HPDE6-E6E7 (cell line): ENCODE measurements around the gene PCDHGB2.
"Not testable (repeated sequence)": the region's sequence is repeated elsewhere in the genome, so short reads cannot be mapped to it uniquely, and the experiment has no call there.

Experiments
- DNase-seq: peaks from one replicate; pipeline ENCODE4 v3.0.0; 2011; ENCODE audit warnings: missing footprints; ENCODE audit errors: extremely low spot score

The PCDHGB2 gene

DNA sequence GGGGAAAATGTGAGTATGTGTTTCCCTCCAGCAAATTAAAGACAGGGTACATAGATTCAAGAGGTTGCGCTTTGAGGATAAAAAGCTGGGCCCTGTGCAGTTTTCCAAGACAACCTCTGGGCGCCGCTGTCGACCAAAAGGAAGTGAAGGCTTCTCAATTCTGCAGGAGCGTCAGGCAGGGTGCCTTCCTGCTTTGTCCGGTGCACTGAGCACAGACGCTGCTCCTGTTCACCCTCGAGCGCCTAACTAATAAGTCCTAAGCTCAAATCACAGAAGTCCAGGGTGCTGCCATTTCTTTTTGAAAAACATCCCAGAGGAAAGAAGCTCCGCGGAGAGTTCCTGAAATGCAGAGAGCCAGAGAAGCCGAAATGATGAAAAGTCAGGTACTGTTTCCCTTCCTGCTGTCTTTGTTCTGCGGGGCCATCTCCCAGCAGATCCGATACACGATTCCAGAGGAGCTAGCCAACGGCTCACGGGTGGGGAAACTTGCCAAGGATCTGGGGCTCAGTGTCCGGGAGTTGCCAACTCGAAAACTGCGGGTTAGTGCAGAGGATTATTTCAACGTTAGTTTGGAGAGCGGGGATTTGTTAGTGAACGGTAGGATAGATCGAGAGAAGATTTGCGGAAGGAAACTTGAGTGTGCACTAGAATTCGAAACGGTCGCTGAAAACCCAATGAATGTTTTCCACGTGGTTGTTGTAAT lies 9.7 kb upstream of the PCDHGB2 start, which contains the start of gene PCDHGB1:
PCDHGB1 (plus strand) TSS at position 183 of the 703 bp plus-strand sequence; CDS start at position 345, 162 bp downstream.
- DNase-seq = no peak

DNA sequence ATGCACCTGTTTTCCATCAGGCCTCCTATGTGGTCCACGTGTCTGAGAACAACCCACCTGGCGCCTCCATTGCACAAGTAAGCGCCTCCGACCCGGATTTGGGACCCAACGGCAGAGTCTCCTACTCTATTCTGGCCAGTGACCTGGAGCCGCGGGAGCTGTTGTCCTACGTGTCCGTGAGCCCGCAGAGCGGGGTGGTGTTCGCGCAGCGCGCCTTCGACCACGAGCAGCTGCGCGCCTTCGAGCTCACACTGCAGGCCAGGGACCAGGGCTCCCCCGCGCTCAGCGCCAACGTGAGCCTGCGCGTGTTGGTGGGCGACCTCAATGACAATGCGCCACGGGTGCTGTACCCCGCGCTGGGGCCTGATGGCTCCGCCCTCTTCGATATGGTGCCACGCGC lies 8.2 kb upstream of the PCDHGB2 start:
- DNase-seq = no peak

DNA sequence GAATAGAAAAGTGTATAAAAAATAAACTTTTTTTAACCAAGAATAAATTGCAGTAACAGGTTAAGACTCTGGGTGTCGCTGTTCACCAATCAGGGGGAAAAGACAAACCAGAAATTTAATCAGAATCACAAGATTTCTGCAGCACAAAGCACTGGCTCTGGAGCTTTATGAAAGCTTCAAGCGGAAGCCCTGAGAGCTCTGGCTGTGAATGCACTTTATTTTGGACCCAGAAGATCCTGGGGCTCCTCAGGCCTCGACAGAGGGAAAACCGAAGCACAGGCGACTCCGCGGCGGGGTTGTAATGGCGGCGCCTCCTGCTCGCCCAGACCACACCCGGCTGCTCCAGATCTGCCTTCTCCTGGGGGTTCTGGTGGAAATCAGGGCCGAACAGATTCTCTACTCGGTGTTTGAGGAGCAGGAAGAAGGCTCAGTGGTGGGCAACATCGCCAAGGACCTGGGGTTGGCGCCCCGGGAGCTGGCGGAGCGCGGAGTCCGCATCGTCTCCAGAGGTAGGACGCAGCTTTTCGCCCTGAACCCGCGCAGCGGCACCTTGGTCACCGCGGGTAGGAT lies 4.8 kb upstream of the PCDHGB2 start, which contains the start of gene PCDHGA4:
PCDHGA4 (plus strand) TSS at position 122 of the 570 bp plus-strand sequence; CDS start at position 209, 87 bp downstream.
- no peak for DNase-seq

DNA sequence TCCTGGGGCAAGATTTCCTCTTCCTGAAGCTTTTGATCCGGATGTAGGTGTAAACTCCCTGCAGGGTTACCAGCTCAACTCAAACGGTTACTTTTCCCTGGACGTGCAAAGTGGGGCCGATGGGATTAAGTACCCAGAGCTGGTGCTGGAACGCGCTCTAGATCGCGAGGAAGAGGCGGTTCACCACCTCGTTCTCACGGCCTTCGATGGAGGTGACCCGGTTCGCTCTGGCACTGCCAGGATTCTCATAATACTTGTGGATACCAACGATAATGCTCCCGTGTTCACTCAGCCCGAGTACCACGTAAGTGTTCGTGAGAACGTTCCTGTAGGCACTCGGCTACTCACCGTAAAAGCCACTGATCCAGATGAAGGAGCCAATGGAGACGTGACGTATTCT lies 4.2 kb upstream of the PCDHGB2 start:
- no peak for DNase-seq

DNA sequence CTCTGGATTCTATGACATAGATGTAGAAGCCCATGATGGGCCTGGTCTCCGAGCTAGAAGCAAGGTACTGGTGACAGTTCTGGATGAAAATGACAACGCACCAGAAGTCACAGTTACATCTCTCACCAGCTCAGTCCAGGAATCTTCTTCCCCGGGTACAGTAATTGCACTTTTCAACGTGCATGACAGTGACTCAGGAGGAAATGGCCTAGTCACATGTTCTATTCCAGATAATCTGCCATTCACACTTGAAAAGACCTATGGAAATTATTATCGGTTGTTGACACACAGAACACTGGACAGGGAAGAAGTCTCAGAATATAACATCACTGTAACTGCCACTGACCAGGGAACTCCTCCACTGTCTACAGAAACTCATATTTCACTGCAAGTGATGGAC lies 3.7 kb upstream of the PCDHGB2 start:
- no peak for DNase-seq

DNA sequence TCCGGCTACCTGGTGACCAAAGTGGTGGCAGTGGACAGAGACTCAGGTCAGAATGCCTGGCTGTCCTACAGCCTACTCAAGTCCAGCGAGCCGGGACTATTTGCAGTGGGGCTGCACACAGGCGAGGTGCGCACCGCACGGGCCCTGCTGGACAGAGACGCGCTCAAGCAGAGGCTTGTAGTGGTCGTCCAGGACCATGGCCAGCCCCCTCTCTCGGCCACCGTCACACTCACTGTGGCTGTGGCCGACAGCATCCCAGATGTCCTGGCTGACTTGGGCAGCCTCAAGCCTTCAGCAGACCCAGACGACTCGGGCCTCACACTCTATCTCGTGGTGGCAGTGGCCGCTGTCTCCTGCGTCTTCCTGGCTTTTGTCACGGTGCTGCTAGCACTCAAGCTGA lies 2.8 kb upstream of the PCDHGB2 start:
- no peak for DNase-seq

DNA sequence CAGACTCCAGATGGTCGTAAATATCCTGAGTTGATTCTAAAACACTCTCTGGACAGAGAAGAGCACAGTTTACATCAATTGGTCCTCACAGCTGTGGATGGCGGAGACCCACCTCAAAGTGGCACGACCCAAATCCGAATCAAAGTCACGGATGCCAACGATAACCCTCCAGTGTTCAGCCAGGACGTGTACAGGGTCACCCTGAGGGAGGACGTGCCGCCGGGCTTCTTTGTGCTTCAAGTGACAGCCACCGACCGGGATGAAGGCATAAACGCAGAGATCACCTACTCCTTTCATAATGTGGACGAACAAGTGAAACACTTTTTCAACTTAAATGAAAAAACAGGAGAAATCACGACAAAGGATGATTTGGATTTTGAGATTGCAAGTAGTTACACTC lies 891 bp downstream of the PCDHGB2 start:
- DNase-seq = no peak

DNA sequence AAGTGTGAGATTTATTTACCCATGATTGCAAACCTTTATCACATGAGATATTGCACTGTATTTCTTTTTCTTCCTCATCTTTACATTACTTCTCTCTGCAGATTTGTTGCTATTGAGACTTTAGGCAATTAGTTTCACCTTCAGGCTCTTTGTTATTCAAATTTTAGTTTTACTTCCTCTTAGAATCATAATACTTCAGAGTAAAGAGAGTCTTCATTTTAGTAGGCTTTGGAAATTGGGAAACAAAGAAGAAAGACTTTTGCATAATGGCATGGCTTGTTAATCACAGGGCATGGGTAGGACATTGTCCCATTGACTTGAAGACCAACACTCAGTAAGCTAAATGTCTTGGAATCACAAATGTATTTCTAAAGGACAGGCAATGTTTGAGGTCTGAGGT lies 2.9 kb downstream of the PCDHGB2 start:
- DNase-seq = no peak

DNA sequence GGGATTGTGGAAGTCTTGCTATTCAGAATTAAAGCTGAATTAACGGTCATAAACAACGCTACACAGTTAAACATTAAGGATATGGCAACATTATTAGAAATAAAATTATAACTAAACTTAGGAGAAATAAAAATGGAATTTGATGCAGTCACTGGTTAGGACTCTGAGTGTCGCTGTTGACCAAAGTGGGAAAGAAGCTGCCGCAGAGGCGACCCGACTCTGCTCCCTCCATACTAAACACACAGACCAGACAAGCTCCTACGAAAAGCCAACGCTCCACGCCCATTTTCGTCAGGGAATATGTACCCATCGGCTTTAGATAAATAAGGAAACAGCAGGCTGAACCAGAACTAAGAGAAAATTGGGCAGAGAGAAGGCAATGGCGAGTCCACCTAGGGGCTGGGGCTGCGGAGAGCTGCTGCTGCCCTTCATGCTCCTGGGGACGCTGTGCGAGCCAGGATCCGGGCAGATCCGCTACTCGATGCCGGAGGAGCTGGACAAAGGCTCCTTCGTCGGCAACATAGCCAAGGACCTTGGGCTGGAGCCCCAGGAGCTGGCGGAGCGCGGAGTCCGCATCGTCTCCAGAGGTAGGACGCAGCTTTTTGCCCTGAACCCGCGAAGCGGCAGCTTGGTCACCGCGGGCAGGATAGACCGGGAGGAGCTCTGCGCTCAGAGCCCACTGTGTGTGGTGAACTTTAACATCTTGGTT lies 4.3 kb downstream of the PCDHGB2 start, which contains the start of gene PCDHGA5:
PCDHGA5 (plus strand) TSS at position 211 of the 709 bp plus-strand sequence; CDS start at position 380, 169 bp downstream.
- no peak for DNase-seq

DNA sequence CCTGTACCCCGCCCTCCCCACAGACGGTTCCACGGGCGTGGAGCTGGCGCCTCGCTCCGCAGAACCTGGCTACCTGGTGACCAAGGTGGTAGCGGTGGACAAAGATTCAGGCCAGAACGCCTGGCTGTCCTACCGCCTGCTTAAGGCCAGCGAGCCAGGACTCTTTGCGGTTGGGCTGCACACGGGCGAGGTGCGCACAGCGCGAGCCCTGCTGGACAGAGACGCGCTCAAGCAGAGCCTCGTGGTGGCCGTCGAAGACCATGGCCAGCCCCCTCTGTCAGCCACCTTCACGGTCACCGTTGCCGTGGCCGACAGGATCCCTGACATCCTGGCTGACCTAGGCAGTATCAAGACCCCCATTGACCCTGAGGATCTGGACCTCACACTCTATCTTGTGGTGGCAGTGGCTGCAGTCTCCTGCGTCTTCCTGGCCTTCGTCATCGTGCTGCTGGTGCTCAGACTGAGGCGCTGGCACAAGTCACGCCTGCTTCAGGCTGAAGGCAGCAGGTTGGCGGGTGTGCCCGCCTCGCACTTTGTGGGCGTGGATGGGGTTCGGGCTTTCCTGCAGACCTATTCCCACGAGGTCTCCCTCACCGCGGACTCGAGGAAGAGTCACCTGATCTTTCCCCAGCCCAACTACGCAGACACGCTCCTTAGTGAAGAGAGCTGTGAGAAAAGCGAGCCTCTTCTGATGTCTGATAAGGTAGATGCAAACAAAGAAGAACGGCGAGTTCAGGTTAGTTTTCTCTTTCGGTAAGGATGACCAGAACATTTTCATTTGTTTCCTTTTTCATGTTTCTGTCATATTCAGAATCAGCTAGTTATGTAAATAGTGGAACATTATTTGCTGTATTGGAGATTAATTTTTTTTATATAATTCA lies 6.5 kb downstream of the PCDHGB2 start:
- DNase-seq = no peak

DNA sequence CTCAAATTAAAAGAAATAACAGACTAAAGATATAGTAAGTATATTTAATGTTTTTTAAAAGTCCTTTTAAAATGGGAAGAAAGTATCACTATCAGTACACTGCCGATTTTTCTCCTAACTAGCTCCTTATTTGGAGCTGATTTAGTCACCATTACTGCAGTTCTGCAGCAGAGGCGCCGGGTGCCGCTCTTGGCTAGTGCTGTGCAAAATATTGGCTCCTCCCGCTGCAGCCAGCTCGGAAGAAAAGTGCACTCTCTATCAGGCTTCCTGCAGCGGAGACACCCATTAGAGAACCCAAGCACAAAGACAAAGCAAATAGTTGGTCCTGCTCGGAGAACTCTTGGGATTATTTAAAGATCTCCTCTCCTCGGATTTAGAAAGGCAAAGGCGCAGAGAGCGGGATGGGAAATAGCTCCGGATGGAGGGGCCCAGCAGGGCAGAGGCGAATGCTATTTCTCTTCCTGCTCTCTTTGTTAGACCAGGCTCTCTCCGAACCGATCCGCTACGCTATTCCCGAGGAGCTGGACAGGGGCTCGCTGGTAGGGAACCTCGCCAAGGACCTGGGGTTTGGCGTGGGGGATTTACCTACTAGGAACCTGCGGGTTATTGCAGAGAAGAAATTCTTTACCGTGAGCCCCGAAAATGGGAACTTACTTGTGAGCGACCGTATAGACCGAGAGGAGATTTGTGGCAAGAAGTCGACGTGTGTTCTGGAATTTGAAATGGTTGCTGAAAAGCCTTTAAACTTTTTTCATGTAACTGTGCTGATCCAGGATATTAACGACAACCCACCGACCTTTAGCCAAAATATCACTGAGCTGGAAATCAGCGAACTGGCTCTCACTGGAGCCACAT lies 10.4 kb downstream of the PCDHGB2 start, which contains the start of gene PCDHGB3:
PCDHGB3 (plus strand) TSS at position 249 of the 855 bp plus-strand sequence; CDS start at position 402, 153 bp downstream.
- no peak for DNase-seq

DNA sequence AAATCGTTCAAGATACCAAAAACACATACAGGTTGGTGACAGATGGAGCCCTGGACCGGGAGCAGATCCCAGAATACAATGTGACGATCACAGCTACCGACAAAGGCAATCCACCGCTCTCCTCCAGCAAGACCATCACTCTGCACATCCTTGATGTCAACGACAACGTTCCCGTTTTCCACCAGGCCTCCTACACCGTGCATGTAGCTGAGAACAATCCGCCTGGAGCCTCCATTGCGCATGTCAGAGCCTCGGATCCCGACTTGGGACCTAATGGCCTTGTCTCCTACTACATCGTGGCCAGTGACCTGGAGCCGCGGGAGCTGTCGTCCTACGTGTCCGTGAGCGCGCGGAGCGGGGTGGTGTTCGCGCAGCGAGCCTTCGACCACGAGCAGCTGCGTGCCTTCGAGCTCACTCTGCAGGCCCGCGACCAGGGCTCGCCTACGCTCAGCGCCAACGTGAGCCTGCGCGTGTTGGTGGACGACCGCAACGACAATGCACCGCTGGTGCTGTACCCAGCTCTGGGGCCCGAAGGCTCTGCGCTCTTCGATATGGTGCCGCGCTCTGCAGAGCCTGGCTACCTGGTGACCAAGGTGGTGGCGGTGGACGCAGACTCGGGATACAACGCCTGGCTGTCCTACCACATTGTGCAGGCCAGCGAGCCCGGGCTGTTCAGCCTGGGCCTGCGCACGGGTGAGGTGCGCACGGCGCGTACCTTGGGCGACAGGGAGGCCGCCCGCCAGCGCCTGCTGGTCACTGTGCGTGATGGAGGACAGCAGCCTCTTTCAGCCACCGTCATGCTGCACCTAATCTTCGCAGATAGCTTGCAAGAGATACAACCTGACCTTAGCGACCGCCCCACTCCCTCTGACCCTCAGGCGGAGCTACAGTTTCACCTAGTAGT lies 12.0 kb downstream of the PCDHGB2 start:
- no peak for DNase-seq

DNA sequence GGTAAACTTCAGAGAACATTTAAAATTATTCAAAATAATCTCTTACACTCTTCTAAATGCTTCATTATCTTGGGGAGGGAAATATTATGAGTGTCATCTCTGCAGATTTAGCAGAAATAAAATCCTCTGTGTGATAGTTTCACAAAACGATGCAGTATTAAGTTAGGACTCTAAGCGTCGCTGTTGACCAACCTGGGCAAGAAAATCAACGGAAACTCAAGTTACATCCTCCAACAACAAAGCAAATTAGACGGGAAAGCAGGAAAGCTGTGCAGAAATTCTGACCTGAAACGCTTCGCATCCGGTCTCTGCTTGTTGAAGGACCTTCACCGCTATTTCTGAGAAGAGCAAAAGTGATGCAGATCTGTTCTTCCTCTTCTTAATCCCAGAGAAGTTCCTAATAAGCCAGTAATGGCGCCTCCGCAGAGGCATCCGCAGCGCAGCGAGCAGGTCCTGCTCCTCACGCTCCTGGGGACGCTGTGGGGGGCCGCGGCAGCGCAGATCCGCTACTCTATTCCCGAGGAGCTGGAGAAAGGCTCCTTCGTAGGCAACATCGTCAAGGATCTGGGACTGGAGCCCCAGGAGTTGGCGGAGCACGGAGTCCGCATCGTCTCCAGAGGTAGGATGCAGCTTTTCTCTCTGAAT lies 14.0 kb downstream of the PCDHGB2 start, which contains the start of gene PCDHGA6:
PCDHGA6 (plus strand) TSS at position 219 of the 645 bp plus-strand sequence; CDS start at position 412, 193 bp downstream.
- no peak for DNase-seq

DNA sequence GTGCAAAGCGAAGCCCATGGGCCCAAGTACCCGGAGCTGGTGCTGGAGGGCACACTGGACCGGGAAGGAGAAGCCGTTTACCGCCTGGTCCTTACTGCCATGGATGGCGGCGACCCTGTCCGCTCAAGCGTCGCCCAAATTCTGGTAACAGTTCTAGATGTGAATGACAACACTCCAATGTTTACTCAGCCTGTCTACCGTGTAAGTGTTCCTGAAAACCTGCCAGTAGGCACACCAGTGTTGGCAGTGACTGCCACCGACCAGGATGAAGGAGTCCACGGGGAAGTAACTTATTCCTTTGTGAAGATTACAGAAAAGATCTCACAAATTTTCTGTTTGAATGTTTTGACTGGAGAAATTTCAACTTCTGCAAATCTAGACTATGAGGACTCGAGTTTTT lies 14.8 kb downstream of the PCDHGB2 start:
- DNase-seq = no peak

DNA sequence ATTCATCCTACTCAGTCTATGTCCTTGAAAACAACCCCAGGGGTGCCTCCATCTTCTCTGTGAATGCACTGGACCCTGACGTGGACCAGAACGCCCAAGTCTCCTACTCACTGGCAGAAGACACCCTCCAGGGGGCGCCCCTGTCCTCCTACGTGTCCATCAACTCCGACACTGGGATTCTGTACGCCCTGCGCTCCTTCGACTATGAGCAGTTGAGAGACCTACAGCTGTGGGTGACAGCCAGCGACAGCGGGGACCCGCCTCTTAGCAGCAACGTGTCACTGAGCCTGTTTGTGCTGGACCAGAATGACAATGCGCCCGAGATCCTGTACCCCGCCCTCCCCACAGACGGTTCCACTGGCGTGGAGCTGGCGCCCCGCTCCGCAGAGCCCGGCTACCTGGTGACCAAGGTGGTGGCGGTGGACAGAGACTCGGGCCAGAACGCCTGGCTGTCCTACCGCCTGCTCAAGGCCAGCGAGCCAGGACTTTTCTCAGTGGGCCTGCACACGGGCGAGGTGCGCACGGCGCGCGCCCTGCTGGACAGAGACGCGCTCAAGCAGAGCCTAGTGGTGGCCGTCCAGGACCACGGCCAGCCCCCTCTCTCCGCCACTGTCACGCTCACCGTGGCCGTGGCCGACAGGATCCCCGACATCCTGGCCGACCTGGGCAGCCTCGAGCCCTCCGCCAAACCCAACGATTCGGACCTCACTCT lies 15.8 kb downstream of the PCDHGB2 start:
- not testable (repeated sequence) for DNase-seq

DNA sequence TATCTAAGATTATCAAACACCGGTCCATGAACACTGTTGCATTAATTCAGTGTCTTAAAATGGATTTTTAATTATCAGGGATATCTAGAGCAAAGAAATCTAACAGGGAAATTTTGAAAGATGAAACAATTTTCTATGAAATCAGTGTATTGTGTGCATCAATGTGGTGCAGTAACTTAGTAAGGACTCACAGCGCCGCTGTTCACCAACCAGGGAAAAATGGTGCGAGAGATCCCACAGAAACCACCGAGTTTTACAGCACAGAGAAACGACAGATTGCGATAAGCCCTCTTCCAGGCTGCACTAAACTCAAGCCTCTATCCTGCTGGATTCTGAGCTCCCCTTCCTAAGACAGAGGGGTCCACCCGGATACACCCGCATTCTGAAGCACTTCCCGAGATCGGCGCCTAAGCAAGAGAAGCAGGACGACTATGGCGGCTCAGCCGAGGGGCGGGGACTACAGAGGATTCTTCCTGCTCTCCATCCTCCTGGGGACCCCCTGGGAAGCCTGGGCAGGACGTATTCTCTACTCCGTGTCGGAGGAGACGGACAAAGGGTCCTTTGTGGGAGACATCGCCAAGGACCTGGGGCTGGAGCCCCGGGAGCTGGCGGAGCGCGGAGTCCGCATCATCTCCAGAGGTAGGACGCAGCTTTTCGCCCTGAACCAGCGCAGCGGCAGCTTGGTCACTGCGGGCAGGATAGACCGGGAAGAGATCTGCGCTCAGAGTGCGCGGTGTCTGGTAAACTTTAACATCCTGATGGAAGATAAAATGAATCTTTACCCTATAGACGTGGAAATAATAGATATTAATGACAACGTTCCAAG lies 22.9 kb downstream of the PCDHGB2 start, which contains the start of gene PCDHGA7:
PCDHGA7 (plus strand) TSS at position 274 of the 826 bp plus-strand sequence; CDS start at position 432, 158 bp downstream.
- no peak for DNase-seq

DNA sequence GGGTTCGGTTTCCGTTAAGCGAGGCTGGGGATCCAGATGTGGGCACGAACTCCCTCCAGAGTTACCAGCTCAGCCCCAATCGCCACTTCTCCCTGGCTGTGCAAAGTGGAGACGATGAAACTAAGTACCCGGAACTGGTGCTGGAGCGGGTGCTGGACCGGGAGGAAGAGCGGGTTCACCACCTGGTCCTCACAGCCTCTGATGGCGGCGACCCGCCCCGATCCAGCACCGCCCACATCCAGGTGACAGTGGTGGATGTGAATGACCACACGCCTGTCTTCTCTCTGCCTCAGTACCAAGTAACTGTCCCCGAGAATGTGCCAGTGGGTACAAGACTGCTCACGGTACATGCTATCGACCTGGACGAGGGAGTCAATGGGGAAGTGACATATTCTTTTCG lies 23.6 kb downstream of the PCDHGB2 start:
- no peak for DNase-seq
